Measurements from ENCODE around the gene KDM5C.
A peak's percentile ranks its signal among the peaks of the same experiment; 100 is the strongest.

KDM5C gene

DNA sequence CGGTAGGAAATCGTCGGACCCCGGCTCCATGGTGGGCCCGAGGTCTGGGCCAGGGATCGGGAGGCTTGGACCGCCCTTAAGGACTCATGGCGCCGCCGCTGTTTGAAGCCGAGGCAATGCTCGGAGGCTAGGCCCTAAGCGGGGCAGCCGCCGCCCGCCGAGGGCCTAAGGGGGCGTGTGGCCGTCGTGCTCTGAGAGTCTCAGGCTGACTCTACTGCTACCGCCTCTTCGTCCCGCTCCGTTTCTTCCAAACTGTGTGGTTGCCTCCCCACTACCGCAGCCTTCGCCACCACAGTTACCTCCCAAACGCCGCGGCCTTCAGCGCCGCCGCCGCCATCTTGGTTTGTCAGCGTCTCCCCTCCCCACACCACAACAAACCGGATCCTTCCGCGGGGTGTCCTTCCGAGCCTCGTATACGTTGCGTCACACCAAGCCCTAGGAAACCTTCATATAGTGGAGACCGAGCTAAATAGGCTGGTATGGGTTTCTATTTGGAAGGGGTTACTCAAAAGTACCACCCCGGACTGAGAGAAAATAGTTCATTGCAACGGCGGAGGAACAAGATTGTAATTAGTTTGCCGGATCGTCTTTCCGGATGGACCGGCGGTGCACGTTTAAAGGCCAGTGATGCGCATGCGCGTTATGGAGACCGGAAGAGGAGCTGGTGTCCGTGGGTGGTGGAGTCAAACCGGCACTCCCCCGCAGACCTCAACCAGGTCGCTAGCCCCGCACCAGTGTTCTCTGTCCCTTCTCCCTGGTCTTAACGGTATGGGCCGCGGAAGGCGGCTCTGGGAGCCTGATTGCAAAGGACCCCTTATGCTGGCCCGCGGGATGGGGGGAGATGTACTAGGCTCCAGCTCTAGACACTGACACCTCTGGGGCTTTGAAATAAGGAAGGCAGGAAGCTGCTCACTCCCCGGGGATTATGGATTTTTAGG is at the start of gene KDM5C:
Gene KDM5C, minus strand, starts transcription at position 348 of the 938 bp plus-strand sequence. Its CDS starts 318 bp downstream, at position 30.
- DNase-seq (ENCODE audit: low read depth) = peak; percentile 74

DNA sequence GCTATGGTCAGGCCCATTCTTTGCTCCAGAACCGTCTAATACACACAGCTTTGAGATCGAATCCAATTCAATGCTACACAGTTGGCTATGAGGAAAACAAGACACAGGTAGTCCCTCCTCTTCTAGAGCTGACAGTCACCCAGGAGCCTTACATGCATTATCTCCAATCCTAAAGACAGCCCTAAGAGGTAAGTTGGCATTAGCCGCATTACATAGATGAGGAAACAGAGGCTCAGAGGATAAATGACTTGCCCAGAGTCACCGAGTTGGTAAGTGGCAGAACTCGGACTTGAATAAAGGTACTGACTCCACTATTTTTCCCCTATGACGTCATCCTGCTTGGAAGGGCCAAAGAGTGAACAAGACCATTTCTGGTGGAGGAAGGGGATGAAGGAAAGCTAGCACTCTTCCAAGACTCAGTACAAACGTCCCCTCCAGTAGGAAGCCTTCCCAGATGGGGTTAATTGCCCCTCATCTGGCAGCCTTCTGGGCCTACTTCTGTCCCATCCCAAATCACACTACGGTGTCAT is 47.9 kb upstream of the KDM5C start:
- DNase-seq (ENCODE audit: low read depth) = no peak

DNA sequence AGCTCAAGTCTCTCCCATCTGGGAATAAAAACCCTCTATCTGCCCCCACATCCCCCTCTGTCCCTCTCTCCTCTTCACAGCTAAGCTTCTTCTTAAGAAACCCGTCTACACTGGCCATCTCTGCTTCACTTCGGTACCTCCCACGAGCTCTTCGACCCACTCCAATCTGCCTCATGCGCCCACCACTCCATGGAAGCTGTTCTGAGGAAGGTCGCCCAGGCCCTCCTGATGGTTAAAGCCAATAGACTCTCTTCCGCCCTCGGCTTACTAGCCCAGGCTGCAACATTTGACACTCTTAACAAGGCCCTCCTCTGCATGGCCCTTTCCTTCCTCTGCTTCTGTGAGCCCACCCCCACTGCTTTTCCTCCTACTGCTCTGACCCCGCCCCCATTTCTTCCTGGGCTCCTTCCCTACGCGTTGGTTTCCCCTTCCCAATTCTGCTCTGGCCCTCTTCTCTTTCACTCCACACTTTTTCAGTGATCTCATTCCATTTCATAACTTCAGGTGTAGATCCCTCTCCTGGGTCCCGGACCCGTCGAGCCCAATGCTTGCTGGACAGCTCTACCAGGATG is 44.6 kb upstream of the KDM5C start:
- DNase-seq (ENCODE audit: low read depth) = no peak

DNA sequence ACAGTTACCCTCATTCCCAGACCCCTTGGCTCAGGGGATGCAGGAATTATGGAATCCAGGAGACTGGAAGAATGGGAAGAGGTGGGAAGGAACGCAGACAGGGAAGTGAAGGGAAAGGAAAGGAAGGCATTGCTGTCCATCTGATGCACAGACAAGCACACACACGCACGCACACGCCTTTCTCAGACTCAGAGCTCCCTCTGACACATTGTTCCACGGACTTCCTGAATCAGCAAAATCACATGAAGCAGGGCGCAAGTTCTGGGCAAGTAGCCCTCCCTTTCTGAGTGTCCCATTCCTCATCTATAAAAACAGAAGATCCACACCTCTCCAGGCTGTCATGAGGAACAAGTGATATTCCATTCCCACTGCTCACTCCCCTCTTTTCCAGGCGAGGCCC is 43.2 kb upstream of the KDM5C start:
- DNase-seq (ENCODE audit: low read depth) = no peak

DNA sequence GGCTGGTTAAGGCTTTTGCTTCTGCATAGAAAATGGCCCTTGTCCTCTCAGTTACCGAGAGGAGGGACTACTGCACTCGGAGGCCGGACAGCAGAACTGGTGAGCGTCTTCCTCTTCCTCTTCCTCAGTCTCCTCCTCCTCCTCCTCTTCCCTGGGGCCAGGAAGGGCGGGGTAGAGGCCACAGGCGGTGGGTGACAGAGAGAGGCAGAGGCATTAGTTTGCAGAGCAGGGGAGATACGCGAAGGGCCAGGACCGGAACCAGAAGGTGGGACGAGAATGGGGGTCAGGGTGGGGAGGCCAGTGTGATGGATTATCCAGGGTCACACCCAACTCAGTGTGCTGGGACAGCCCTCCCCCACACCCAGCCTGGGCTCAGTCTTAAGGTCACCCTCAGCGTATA is 41.9 kb upstream of the KDM5C start:
- DNase-seq (ENCODE audit: low read depth) = no peak

DNA sequence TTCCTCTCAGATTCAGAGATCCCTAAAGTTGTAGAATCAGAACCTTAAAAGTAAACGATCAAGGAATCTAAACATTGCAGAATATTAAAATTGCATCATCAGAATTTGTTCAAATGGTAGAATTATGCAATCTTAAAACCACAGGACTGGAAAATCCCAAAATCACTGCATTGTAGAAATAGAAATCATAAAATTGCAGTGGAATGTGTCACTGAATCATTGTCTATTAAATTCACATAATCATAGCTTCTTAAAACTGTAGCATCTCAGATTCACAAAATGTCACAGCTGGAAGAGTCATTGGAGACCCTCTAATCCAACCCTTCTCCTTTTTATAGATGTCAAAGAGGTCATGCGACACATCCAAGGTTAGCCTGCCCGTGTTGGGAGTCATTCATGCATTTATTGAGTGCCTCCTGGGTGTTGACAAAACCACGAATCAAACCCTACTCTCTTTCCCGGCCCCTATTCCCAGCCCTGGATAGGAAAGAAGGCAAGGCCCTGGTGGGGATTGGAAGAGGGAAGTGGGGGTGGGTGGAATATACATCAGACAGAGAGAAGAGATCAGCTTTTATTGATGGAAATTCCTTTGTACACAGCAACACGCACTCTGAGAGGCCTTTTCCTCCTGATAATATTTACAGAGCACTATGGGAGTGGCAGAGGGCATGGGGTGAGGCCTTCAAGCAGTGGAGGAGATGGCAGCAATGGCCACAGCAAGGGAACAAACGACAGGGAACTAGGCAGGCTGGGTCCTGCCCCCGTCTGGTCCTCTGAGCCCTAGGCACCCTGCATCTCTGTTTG is 41.0 kb upstream of the KDM5C start:
- DNase-seq (ENCODE audit: low read depth) = no peak

DNA sequence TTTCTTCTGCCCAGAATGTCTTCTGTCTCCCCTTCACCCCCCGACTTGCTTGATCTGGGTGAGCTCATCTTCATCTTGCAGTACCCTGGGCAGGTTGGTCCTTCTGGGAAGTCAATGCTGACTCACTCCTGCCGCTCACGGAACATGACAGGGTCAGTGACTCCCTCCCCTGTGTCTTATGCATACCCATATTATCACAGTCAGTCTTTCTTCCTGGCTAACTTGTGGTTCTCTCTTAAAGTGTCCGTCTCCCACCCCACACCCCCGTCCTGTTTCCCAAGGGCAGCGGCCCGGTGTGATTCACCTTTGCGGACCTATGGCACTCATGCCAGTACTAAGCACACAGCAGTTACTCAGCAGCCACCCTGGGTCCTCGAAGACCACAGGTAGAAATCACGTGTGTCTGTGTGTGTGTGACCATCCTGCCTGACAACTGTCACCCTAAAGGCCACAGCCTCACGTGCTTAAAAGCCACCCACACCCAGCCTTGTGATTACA is 38.6 kb upstream of the KDM5C start:
- DNase-seq (ENCODE audit: low read depth) = no peak

DNA sequence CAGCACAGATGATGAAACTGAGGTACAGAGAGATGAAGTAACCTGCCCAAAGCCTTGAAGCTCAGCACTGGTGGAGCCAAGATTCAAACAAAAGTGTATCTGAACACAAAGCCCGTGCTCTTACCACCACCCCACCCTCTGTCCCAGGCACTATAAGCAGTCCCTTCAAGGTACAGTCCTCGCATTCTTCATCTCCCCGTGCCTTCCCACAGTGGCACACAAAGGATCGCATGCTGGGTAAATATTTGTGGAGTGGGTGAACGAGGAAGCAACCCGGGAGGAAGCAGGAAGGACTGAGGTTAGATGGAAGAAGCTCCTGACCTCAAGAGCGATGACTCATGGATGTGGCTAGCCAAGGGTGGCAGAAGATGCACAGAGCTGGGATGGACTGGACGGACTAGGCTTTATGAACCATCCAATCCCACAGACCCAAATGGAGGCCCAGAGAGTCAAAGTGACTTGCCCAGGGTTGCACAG is 37.9 kb upstream of the KDM5C start:
- no peak for DNase-seq (ENCODE audit: low read depth)

DNA sequence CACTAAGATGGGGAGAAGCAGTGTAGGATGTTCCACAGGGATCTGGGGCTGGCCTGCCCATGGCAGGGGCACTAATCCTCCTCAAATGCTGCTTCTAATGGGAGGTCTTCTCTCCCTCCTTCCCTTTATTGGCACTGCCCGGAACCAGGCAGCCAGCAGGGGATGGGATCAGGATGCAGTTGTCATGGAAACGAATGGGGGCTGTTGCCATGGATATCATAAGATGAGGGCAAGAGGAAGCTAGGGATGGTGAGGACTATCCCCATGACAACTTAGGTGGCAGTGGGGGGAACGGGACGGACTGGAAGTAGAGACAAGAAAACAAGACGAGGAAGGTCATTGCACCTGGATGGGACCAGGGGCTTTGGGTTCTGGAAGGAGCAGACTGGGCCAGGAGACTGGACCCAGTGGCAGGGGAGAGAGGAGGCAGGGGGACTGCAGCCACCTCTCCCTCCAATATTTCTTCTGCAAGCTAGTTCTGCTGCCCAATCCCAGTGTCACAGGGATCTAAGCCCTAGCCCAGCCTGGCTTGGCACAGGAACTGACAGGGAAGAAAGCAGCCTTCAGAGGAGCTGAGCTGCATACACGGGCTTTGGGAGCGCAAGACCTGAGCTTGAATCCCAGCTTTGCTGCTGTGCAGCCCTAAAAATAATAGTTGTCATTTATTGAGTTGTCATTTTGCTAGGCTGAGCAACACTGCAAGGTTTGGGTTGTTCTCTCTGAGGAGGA is 37.3 kb upstream of the KDM5C start:
- DNase-seq (ENCODE audit: low read depth) = no peak

DNA sequence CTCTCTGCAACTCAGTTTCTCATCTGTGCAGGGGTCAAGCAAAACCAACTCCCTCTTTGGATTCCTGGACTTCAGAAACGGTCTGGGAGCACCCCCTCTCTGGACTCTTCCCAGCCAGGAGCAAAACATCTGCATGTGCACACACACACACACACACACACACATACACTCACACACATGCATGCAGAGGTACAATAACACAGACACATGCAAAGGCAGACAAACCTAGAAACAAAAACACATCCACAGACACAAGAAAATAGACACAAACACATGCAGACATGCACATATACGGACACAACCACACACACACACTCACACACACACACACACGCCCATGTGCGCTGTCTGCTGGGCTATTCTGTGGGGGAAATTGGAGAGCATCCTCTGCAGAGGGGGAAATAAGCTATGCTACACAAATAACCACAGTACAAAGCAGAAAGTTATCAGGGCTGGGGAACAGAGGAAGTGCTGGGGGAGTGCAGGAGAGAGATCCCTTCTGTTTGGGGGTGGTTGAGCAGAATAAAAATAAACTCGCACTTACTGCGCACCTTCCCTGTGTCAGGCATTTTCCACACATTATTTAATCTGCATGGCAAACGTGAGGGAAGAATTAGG is 36.5 kb upstream of the KDM5C start:
- no peak for DNase-seq (ENCODE audit: low read depth)

DNA sequence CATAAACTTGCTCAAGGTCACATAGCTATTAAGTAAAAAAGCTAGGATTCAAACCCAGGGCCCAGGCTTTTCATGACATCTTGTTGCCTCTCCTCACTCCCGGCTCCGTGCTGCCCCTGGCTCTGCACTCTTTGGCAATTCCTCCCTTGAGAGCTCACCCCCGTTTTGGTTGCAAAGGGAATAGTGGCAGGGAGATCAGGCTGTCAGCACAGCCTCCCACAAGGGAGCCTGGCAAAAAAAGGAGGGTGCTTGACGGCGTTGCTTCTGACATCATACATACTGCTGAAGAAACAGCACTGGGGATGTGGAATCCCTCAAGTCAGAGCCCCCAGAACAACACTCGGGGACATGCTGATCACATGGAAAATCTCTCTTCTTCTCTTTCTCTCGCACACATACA is 35.8 kb upstream of the KDM5C start:
- no peak for DNase-seq (ENCODE audit: low read depth)

DNA sequence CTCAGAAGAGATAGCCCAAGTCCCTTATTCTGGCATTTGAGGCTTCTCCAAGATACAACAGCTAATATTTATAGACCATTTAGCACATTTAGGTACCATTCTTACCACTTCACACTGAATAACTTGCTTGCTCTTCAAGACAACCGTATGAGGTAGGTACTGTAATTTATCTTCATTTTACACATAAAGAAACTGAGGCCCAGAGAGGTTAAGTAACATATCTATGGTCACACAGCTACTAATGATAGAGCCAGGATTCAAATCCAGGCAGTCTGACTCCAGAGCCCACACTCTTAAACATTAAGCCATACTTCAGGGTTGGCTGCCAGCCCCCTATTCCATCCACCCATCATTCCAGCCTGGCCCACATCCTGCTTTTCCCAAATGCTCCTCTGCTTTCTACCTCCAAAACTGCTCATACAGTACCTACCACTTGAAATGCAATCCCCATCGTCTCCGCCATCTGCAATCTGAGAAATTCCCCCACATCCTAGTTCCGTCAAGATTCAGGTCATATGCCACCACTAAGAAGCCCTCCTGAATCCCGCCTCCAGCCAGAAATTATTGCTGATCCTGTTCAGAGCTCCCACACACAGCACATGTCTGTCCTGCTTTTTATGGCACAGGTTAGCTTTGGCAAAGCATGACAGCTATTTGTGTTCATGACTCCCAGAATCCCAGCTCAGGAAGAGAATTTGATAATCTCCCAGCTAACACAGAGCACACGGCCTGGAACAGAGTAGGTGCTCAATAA is 32.8 kb upstream of the KDM5C start:
- no peak for DNase-seq (ENCODE audit: low read depth)

DNA sequence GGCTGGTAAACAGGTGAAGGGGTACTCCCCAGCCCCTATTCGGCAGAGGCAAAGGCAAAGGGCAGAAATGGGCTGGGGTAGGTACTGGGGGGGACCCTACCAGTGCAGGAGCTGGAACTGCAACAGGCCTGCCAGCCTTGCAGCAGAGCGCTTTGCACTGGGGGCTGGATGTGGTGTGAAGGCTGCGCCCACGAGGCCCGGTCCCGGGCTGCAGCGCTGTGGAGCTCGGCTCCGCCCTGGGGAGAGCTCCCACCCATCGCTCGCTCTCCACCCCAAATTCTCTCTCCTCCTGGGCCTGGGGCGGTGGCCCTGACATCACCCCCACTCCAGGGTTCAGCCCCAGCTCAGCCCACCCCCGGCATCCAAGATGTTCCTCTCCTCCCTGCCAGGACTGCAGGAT is 32.2 kb upstream of the KDM5C start:
- DNase-seq (ENCODE audit: low read depth) = no peak

DNA sequence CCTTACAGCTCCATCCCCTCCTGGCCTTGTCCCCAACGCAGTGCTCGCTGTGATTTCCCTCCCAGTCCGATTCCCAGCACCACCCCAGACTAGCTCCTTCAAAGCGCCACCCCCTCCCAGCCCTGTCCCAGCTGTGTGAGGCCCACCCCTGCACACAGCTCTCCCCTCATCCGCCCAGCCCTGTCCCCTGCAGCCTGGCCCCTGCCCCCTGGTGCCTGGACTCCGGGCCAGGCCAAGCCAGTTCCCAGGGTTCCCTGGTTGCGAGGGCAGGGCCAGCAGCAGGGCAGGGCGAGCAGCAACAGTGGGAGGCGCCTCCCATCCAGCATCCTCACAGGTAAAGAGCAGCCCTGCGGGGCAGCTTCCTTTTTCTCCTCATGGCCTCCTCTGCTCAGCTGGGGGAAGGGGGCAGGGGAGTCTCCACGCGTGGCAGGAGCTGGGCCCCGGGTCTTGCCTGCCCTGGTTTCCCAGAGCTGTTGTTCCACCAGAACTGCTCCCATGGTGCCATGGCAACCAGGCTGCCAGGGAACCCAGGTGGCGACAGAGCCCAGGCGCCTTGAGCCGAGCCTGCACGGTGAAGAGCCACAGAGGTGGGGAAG is 31.5 kb upstream of the KDM5C start:
- no peak for DNase-seq (ENCODE audit: low read depth)

DNA sequence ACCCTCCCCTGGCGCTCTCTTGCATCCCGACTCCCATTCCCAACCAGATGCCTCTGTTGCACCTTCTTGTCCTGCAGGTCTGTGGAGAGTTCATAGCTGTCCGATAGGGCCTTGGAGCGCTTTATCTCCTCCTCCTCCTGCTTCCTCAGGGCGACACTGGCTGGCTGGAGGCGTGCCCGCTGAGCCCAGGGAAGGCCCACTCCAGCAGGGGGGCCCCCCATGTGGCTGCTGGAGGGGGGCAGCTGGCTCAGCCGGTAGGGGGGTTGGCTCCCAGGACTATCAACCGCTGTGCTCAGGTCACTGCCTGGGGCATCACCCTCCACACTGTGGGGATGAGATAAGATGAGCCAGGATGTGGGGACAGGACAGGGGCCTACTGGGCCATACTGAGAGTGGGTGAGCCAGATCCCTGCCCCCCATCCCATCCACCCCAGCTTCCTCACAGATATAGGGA is 30.8 kb upstream of the KDM5C start:
- DNase-seq (ENCODE audit: low read depth) = no peak

DNA sequence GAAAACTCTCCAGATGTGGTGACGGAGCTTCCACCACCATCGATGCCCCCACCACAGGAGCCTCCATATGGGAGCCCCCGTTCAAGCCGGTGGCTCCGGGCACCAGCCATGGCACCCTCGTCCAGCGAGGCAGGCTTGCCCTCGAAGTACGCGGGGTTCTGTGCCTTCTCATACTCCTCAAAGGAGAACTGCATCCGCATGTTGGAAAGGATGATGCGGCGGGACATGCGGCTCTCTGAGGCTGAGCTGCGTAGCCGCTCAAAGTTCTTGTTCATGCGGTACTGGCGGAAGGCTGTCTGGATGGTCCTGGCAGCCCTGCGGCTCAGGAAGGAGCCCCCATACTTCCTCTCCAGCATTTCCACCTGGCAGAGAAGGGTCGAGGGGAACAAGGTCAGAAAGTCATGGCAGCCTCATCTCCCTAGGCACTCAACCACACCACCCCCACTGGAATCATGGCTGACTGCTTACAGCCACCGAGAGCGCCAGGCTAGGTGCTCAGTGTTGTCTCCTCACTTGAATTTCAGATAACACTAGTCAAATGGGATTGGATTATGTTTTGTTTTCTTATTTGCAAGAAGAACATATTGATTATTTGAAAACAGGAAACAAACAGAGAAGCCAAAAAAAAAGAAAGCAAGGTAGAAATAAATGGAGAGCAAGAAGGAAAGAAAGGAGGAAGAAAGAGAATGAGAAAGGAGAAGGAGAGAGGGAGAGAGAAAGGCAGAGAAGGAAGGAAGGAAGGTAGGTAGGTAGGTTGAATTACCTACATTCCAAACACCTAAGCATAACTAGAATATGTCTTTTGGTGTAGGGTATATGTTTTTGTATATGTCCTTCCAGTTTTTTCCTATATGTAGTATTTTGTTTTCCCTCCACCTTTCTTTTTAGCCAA is 29.8 kb upstream of the KDM5C start:
- DNase-seq (ENCODE audit: low read depth) = no peak

DNA sequence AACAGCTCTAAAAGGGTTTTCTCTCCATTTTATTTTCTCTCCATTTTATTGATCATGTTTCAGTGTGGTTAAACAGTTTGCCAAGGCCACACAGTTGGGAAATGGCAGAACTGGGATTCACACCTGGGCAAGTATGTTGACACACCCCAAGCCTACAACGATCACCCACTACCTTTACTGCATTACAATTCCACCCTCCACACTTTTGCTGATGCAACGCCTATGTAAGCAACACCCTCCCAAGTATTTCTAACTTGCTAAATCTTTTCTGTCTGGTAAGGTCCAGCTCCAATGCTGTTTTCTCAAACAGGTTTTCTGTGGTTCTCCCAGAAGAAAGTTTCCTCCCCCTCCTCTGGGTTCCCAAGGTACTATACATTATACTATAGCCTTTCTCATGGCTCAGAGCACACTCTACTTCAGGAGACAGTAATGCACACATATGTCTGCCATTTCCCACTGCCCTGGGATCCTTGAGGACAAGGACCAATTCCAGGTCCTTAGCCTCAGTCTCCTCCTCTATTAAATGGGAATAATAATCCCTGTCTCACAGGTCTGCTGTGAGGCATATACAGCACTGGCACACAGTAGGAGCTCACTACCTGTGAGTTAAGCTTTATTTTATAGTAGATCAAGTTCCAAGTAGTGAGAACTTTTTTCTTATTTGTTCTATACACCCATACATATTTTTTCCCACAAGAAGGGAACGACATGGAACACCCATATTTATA is 28.4 kb upstream of the KDM5C start:
- DNase-seq (ENCODE audit: low read depth) = no peak

DNA sequence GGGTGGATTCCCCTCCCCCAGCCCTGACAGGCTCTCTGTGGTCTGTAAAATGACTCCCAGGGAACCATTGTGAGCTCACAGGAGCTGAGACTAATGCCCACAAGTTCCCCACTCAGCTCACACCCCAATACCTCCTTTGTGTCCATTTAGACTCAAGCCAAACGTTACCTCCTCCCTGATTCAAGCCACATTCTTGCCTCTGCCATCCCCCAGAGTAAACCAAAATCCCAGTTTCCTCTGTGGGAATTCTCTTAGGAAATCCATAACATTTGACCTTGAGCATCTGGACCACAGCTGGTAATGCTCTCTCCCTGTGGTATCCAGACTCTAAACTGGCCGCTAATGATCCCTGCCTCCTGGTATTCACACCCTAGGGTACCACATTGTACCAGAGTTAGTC is 26.3 kb upstream of the KDM5C start:
- DNase-seq (ENCODE audit: low read depth) = no peak

Data from HS-27A (cell line).